ENCODE data around the gene DUS2. TPM values are rescaled to one million over a fixed set of nuclear protein-coding genes. Genes with fewer than 3 reads are reported as not detected.

The DUS2 gene
- total and polyA plus RNA-seq, 4 donors = 6.9 to 10.7 (median 7.9) TPM

DNA sequence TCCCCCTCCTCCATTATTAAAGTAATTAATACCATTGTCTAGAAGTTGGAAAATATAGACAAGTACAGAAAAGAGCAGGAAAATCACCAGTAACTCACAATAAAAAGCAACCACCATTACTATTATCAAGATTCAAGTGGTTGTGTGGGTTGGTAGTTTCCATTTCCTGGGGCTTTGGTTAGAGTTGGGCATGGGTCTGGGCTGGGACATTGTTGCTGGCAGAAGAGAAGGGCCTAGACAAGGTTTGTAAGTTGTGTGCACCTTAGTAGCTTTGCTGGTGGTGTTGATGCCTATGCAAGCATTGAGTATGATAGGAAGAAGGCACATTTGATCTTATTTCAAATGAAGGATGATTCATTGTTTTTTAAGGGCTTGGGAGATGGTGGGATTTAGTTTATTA lies 36.7 kb downstream of the DUS2 start:
- peaks cover 0 to 8% (median 5%) of the 10 kb centered on the region in 4 donors for H3K36me3 ChIP-seq (ENCODE audit: control insufficient read depth in 4 of 4, insufficient read depth in 3 of 4, low read depth in 1 of 4, low read length in 3 of 4)
- H3K9me3 ChIP-seq (ENCODE audit: control insufficient read depth in 4 of 4, low read length in 3 of 4) = no peaks in the 10 kb centered on the region
- no peak for DNase-seq (ENCODE audit: low spot score)
- H3K27ac ChIP-seq (ENCODE audit: low read depth in 1 of 2, low read length in 2 of 2) = no peak overlapping the region
- TF ChIP-seq YY1 (IDR thresholded peaks at IDR 0.05) (no peak), EGR1 (IDR thresholded peaks at IDR 0.05; ENCODE audit: low read depth in 2 of 2) (no peak), JUND (IDR thresholded peaks at IDR 0.05) (no peak), HNF4A (conservative IDR thresholded peaks at IDR 0.05) (no peak), FOXA1 (IDR thresholded peaks at IDR 0.05) (no peak), GABPA (IDR thresholded peaks at IDR 0.05 in 1 of 2, conservative IDR thresholded peaks at IDR 0.05 in 1 of 2) (no peak), NR2F2 (IDR thresholded peaks at IDR 0.05) (no peak)
- TF ChIP-seq, protein P1, sequence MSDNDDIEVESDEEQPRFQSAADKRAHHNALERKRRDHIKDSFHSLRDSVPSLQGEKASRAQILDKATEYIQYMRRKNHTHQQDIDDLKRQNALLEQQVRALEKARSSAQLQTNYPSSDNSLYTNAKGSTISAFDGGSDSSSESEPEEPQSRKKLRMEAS (IDR thresholded peaks at IDR 0.05) = no peak
- no peaks in the 10 kb centered on the region for H3K27me3 ChIP-seq (ENCODE audit: control insufficient read depth in 4 of 4, insufficient read depth in 4 of 4, low read length in 3 of 4)
- no peak overlapping the region for H3K9ac ChIP-seq (ENCODE audit: low read depth in 1 of 2, low read length in 2 of 2)
- H3K4me1 ChIP-seq (ENCODE audit: control insufficient read depth in 4 of 4, insufficient read depth in 4 of 4, low read length in 3 of 4) = peaks cover 0 to 1% (median 0%) of the 10 kb centered on the region in 4 donors
- no peak overlapping the region for H3K4me3 ChIP-seq (ENCODE audit: low read depth in 1 of 3, low read length in 3 of 3)

DNA sequence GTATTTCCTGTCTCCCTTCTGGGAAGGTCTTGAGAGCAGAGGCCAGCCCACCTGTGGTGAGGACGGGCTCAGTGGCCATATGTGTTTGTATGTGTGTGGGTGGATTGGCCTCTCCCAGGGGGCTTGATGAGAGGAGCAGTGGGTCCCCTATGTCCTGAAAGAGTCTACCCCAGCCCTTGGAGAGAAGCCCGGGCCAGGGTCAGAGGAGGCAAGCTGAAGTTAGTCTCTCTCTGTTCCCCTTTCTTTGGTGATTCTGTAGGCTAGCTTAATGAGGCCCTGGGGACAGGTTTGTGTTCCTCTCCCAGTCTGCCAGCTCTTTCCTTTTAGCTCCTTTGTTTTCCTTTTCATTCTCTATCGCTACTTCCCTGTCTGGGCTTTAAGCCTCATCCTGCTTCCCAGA lies 38.3 kb downstream of the DUS2 start:
- 97% methylated on average over 3 of the region's 3 CpGs for WGBS
- peaks cover 0 to 9% (median 2%) of the 10 kb centered on the region in 4 donors for H3K36me3 ChIP-seq (ENCODE audit: control insufficient read depth in 4 of 4, insufficient read depth in 3 of 4, low read depth in 1 of 4, low read length in 3 of 4)
- H3K9me3 ChIP-seq (ENCODE audit: control insufficient read depth in 4 of 4, low read length in 3 of 4) = no peaks in the 10 kb centered on the region
- no peaks in the 10 kb centered on the region for H3K27me3 ChIP-seq (ENCODE audit: control insufficient read depth in 4 of 4, insufficient read depth in 4 of 4, low read length in 3 of 4)
- DNase-seq (ENCODE audit: low spot score) = no peak
- no peak overlapping the region for H3K9ac ChIP-seq (ENCODE audit: low read depth in 1 of 2, low read length in 2 of 2)
- H3K27ac ChIP-seq (ENCODE audit: low read depth in 1 of 2, low read length in 2 of 2) = no peak overlapping the region
- no peak overlapping the region for H3K4me3 ChIP-seq (ENCODE audit: low read depth in 1 of 3, low read length in 3 of 3)
- peaks cover 0 to 3% (median 0%) of the 10 kb centered on the region in 4 donors for H3K4me1 ChIP-seq (ENCODE audit: control insufficient read depth in 4 of 4, insufficient read depth in 4 of 4, low read length in 3 of 4)
- TF ChIP-seq FOXA1 (IDR thresholded peaks at IDR 0.05) (no peak), TAF1 (conservative IDR thresholded peaks at IDR 0.05) (no peak), FOXA2 (IDR thresholded peaks at IDR 0.05) (no peak), HNF4A (conservative IDR thresholded peaks at IDR 0.05) (no peak), GABPA (IDR thresholded peaks at IDR 0.05 in 1 of 2, conservative IDR thresholded peaks at IDR 0.05 in 1 of 2) (no peak), RAD21 (IDR thresholded peaks at IDR 0.05) (no peak), SP1 (IDR thresholded peaks at IDR 0.05) (no peak)
- TF ChIP-seq, protein P2, sequence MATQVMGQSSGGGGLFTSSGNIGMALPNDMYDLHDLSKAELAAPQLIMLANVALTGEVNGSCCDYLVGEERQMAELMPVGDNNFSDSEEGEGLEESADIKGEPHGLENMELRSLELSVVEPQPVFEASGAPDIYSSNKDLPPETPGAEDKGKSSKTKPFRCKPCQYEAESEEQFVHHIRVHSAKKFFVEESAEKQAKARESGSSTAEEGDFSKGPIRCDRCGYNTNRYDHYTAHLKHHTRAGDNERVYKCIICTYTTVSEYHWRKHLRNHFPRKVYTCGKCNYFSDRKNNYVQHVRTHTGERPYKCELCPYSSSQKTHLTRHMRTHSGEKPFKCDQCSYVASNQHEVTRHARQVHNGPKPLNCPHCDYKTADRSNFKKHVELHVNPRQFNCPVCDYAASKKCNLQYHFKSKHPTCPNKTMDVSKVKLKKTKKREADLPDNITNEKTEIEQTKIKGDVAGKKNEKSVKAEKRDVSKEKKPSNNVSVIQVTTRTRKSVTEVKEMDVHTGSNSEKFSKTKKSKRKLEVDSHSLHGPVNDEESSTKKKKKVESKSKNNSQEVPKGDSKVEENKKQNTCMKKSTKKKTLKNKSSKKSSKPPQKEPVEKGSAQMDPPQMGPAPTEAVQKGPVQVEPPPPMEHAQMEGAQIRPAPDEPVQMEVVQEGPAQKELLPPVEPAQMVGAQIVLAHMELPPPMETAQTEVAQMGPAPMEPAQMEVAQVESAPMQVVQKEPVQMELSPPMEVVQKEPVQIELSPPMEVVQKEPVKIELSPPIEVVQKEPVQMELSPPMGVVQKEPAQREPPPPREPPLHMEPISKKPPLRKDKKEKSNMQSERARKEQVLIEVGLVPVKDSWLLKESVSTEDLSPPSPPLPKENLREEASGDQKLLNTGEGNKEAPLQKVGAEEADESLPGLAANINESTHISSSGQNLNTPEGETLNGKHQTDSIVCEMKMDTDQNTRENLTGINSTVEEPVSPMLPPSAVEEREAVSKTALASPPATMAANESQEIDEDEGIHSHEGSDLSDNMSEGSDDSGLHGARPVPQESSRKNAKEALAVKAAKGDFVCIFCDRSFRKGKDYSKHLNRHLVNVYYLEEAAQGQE (IDR thresholded peaks at IDR 0.05) = no peak
- TF ChIP-seq, protein P3, sequence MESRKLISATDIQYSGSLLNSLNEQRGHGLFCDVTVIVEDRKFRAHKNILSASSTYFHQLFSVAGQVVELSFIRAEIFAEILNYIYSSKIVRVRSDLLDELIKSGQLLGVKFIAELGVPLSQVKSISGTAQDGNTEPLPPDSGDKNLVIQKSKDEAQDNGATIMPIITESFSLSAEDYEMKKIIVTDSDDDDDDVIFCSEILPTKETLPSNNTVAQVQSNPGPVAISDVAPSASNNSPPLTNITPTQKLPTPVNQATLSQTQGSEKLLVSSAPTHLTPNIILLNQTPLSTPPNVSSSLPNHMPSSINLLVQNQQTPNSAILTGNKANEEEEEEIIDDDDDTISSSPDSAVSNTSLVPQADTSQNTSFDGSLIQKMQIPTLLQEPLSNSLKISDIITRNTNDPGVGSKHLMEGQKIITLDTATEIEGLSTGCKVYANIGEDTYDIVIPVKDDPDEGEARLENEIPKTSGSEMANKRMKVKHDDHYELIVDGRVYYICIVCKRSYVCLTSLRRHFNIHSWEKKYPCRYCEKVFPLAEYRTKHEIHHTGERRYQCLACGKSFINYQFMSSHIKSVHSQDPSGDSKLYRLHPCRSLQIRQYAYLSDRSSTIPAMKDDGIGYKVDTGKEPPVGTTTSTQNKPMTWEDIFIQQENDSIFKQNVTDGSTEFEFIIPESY (IDR thresholded peaks at IDR 0.05) = no peak
- TF ChIP-seq, protein P4, sequence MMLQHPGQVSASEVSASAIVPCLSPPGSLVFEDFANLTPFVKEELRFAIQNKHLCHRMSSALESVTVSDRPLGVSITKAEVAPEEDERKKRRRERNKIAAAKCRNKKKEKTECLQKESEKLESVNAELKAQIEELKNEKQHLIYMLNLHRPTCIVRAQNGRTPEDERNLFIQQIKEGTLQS (IDR thresholded peaks at IDR 0.05) = no peak
- TF ChIP-seq, protein P5, sequence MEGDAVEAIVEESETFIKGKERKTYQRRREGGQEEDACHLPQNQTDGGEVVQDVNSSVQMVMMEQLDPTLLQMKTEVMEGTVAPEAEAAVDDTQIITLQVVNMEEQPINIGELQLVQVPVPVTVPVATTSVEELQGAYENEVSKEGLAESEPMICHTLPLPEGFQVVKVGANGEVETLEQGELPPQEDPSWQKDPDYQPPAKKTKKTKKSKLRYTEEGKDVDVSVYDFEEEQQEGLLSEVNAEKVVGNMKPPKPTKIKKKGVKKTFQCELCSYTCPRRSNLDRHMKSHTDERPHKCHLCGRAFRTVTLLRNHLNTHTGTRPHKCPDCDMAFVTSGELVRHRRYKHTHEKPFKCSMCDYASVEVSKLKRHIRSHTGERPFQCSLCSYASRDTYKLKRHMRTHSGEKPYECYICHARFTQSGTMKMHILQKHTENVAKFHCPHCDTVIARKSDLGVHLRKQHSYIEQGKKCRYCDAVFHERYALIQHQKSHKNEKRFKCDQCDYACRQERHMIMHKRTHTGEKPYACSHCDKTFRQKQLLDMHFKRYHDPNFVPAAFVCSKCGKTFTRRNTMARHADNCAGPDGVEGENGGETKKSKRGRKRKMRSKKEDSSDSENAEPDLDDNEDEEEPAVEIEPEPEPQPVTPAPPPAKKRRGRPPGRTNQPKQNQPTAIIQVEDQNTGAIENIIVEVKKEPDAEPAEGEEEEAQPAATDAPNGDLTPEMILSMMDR (IDR thresholded peaks at IDR 0.05; ENCODE audit: low read depth, low read length, missing input control) = no peak
